Mucosa of gallbladder (tissue), 1 donor: Measurements from ENCODE around the gene HEMGN. TPM values are rescaled to one million over a fixed set of nuclear protein-coding genes. Genes with fewer than 3 reads are reported as not detected.

Experiments
- DNase-seq: peaks from one replicate; pipeline ENCODE4 v3.0.0-alpha.2; 2020; ENCODE audit warnings: low spot score
- total RNA-seq: library from RNA; stranded (reverse); gene quantifications from one replicate; pipeline ENCODE4 v1.2.1, GENCODE V29; 2021
- donor health status: DM: no; HTN: no; CAD: no.

Gene HEMGN
- total RNA-seq, 1 donor from 2014 or later: 0.14 TPM

DNA sequence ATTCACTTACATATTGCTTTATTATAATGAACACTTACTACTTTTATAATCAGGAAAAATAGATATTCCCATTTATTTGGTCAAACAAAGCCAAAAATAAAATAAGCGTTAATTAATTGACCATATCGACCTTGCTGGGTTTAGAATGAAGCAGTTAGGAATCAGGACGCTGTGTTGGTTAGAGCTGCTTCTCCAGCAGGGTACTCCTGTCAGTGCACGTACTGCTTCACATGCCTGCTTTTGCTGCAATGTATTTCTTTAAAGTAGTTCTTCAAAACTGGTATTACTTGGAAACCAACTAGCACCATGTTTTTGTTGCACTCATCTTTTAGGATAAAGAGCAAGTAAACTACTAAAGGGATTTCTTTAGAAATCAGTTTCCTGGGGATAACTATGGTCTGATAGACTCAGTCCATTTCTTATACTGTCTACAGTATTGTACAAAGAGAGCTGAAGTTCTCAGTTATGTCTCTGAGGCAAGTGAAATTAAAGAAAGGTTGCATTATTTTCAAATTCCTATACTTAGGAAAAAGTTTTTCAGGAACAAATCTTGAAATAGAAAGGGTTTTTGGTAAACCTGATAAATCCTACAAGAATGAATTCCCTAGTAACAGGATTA, 8.9 kb downstream of the HEMGN start:
- no peak for DNase-seq

DNA sequence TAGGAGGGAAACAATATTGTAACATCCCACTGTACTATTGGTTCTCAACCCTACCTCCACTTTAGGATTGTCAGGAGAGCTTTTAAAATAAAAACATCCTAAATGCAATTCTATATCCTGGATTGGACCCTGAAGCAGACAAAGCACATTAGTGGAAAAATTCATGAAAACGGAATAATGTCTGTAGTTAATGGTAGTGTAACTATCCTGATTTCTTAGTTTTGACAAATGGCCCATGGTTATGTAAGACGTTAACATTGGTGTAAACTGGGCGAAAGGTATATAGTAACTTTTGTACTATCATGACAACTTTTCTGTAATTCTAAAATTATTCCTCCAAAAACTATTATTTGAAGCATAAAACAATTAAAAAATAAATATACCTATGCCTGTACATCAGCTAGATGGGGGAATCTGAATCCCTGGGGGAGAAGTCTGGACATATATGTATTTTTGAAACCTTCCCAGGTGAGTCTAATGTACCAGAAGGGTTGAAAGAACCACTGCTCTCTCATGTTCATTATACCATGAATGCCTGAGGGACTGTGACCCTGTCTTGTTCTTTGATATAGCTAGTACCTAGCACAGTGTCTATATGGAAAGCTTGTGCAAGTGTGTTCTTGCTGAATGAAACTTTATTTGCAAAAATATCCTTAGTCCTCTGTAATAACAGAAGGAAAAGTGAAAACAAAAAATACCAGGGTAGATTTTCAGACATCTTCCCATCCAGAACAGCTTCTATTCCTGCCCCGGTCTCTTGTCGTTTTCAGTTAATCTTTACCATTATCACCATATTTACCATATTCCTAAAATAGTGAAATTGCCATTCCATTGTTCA, 12.3 kb downstream of the HEMGN start:
- DNase-seq: no peak

- DNase-seq: no peak
Observed at GRCh38 chr9:97924386-97924785, 13.6 kb downstream of the HEMGN start.

GRCh38 chr9:97923529-97924108, 14.4 kb downstream of the HEMGN start:
- DNase-seq: peak; percentile 89

GRCh38 chr9:97921959-97922724, 15.8 kb downstream of the HEMGN start, which contains the start of gene TRMO:
Gene TRMO, minus strand, starts transcription at chr9:97922500. Its CDS starts 7 bp downstream, at chr9:97922493.
- DNase-seq: peak; percentile 98

DNA sequence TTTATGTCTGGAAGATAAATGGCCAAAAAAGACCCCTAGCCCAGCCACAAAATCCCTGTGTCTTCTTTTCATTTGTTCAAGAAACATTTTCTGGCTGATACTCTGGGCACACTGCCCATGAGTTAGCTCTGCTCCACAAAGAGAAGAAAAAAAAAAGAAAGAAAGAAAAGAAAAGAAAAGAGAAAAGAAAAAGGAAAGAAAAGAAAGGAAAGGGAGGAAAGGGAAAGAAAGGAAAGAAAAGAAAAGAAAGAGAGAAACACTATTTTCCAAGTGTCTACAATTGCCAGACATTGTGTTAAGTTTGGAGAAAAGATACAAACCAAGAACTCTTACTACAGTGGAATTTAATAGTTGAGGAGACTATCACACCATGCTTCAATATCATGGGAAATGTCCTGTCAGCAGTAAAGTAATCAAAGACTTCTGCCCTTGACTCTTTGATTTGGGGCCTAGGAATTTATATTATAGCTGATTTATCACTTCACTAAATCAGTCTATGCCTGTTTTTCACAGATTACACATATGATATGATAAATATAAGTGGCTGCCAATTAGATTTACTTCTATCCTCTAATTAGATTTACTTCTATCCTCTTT, 18.7 kb downstream of the HEMGN start:
- DNase-seq: no peak

DNA sequence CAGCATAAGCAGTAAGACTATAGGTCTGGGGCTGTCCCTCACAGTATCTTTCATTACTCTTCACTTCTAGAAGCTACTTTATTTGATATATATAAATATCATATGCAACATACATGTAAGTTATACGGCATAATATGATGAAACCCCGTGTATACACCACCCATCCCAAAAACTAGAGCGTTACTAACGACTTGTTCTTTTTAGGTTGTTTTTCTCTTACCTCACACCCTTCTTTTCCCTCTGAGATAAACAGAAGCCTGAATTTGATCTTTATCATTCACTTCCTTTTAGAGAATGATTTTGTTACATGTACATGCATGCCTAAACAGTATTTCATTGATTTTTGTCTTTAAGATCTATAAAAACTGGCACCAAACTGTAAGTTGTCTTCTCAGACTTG, 19.4 kb downstream of the HEMGN start:
- no peak for DNase-seq

- no peak for DNase-seq
Observed at GRCh38 chr9:97911970-97912369, 26.0 kb downstream of the HEMGN start.

DNA sequence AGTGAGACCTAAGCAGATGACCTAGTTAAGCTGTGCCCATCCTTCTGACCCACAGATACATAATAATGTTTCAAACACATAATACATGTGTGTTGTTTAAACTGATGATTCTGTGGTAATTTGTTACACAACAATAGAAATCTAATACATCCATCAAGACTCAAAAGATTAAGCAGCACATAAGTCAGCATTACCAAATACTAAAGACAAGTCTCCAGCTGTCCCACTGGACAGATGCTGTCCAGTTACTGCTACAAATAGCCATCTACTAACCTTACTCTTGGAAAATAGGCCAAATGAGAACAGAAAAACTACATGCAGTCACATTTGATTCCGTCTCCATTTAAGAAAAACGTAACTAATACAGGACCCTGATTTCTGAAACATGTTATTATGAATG, 26.4 kb downstream of the HEMGN start:
- DNase-seq: no peak

- no peak for DNase-seq
Observed at GRCh38 chr9:97910357-97910756, 27.6 kb downstream of the HEMGN start.

- DNase-seq: no peak
Observed at GRCh38 chr9:97908705-97909104, 29.3 kb downstream of the HEMGN start.

GRCh38 chr9:97907632-97908031, 30.3 kb downstream of the HEMGN start:
- DNase-seq: no peak

DNA sequence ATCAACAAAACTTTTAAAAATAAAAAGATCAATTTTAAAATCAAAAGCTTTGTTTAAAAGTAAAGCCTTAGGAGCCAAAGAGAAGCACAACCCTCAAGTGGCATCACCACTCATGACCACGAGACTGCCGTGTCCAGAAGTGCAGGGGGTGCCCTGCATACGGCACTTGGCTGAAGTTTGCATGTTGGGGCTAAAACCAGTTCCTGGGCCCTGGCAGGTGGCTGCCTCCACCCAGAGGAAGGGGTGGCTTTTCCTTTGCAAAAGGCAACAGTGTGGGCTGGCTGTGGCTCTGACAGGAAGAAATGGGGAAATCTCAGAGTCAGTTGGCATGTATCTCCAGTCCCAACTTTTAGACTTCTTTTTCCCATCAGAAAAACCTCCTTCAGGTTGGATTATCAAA, 30.9 kb downstream of the HEMGN start:
- DNase-seq: no peak

- DNase-seq: no peak
Observed at GRCh38 chr9:97906236-97906831, 31.6 kb downstream of the HEMGN start.

DNA sequence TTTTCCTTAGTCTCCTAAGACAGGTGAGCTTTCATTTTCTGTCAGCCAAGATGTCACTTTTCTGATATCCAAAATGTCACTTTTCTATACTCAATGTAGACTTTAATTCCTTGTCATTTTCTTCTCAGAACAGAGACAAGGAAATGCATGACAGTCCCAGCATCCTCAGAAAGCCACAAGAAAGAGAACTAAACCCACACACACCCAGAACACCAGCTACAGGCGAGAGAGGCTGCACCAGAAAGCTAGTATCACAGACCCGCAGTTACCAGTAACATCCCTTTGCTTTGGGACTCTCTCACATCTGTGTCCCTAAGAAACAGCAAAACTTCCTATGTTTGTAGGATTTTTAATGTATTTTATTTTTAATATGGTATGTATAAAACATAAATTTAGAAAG, 32.7 kb downstream of the HEMGN start:
- no peak for DNase-seq

DNA sequence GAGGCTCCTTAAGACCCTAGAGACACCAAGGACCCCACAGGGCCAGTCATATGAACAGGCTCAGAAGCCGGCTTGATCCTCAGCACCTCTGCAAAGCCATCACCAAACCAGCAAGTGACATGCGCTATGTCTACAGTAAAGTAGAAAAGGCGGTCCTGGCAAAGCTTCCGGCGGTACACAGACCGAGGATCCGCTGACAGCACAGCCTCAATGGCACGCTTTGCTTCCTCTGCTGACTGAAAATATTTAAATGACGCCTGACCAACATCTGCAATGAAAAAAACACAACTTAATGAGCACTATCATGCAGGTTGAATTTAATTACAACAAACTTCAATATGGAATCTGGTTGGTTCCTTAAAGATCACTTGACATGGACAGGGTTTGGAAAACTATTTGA, 33.2 kb downstream of the HEMGN start:
- no peak for DNase-seq

DNA sequence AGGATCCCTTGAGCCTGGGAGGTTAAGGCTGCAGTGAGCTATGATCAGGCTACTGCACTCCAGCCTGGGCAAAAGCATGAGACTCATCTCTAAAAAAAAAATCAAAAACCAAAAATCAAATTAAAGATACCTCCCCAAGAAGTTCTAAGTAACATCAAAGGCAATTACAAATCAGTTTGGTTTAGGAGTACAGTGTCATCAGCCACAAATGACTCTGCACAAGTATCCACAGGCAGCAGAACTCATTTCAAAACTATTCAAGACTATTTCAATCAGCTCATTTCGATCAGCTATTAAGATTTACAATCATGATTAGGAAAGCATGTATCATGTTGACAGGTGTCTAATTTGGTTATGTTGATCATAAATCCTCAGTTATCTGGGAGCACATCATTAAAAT, 34.8 kb downstream of the HEMGN start:
- no peak for DNase-seq

- peak; percentile 28 for DNase-seq
Observed at GRCh38 chr9:97900738-97901565, 37.0 kb downstream of the HEMGN start.

DNA sequence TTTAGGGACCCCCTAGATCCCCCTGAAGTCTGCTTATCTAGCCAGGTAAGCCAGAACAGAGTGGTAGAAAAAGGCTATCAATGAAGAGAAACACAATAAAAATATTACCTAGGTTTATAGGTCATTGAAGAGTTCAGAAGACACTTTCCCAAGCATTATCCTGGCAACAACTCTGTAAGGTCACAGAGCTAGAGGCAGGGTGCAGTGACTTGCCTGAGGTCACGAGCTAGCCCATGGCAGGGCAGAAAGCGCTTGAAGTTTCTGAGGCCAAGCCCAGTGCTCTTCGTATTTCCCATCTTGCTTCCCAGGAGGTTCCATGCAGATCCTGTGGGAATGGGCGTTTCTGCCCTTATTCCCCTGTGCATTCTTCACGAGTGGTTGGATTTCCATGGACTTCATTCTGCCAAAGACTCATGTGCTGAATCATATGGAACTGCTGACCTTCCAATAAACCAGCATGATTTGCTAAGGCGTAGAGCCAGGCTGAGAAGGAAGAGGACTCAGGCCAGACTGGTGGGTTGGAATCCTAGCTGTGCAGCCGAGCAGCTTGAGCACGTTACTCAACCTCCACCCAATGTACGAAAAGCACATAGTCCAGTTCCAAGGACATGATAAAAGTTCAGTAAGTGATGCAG, 37.8 kb downstream of the HEMGN start:
- DNase-seq: no peak
